ENCODE results near the gene SCN3A. TPM values are rescaled to one million over a fixed set of nuclear protein-coding genes. Genes with fewer than 3 reads are reported as not detected.

SCN3A gene
- total and polyA plus RNA-seq, 2 donors = 3.0 to 5.9 TPM

Other genes with a start within 250 kb of the SCN3A start
- 0.05 TPM for gene SLC38A11, start 248.5 kb downstream of the SCN3A start, total RNA-seq
- gene SLC38A11, start 248.5 kb downstream of the SCN3A start, polyA plus RNA-seq = 0.64 TPM
- 0.24 TPM for gene SCN2A, start 35.4 kb upstream of the SCN3A start, total RNA-seq
- gene SCN2A, start 35.4 kb upstream of the SCN3A start, polyA plus RNA-seq = 0.09 TPM